HG03039 (cell line): Measurements from ENCODE around the gene UBE4A.

ENCODE experiments used
- ATAC-seq: cut with Tn5 transposase; IDR thresholded peaks from one replicate; pipeline ENCODE4 v1.9.1; 2021; ENCODE audit warnings: mild to moderate bottlenecking, moderate library complexity; ENCODE audit not compliant: unreplicated experiment

Gene UBE4A

GRCh38 chr11:118359295-118359958 lies at the start of gene UBE4A:
TSS of gene UBE4A (plus strand) at chr11:118359600. CDS start at chr11:118365081, 5,481 bp downstream.
- ATAC-seq: peak; percentile 78

GRCh38 chr11:118310271-118310670 lies 49.1 kb upstream of the UBE4A start:
- no peak for ATAC-seq

- ATAC-seq: no peak
Observed at GRCh38 chr11:118310781-118311485, 48.5 kb upstream of the UBE4A start.

- no peak for ATAC-seq
Observed at GRCh38 chr11:118311518-118311917, 47.9 kb upstream of the UBE4A start.

GRCh38 chr11:118312328-118312727 lies 47.1 kb upstream of the UBE4A start:
- no peak for ATAC-seq

- no peak for ATAC-seq
Observed at GRCh38 chr11:118313242-118313641, 46.2 kb upstream of the UBE4A start.

GRCh38 chr11:118314988-118315411 lies 44.4 kb upstream of the UBE4A start:
- ATAC-seq: no peak

- ATAC-seq: no peak
Observed at GRCh38 chr11:118318124-118318523, 41.3 kb upstream of the UBE4A start.

- no peak for ATAC-seq
Observed at GRCh38 chr11:118318581-118319336, 40.6 kb upstream of the UBE4A start.

- no peak for ATAC-seq
Observed at GRCh38 chr11:118319337-118319707, 40.1 kb upstream of the UBE4A start.

- ATAC-seq: no peak
Observed at GRCh38 chr11:118320515-118320914, 38.9 kb upstream of the UBE4A start.

- ATAC-seq: no peak
Observed at GRCh38 chr11:118321386-118322082, 37.9 kb upstream of the UBE4A start.

GRCh38 chr11:118322721-118323120 lies 36.7 kb upstream of the UBE4A start:
- no peak for ATAC-seq

- ATAC-seq: no peak
Observed at GRCh38 chr11:118325283-118325682, 34.1 kb upstream of the UBE4A start.

- no peak for ATAC-seq
Observed at GRCh38 chr11:118328745-118329144, 30.7 kb upstream of the UBE4A start.

- no peak for ATAC-seq
Observed at GRCh38 chr11:118334745-118335144, 24.7 kb upstream of the UBE4A start.

- no peak for ATAC-seq
Observed at GRCh38 chr11:118338637-118339061, 20.8 kb upstream of the UBE4A start.

GRCh38 chr11:118339281-118339961 lies 20.0 kb upstream of the UBE4A start:
- ATAC-seq: no peak

GRCh38 chr11:118340449-118340848 lies 19.0 kb upstream of the UBE4A start:
- no peak for ATAC-seq

- ATAC-seq: no peak
Observed at GRCh38 chr11:118341261-118341660, 18.1 kb upstream of the UBE4A start.
